ENCODE measurements around the gene GTF3C1.

DNA sequence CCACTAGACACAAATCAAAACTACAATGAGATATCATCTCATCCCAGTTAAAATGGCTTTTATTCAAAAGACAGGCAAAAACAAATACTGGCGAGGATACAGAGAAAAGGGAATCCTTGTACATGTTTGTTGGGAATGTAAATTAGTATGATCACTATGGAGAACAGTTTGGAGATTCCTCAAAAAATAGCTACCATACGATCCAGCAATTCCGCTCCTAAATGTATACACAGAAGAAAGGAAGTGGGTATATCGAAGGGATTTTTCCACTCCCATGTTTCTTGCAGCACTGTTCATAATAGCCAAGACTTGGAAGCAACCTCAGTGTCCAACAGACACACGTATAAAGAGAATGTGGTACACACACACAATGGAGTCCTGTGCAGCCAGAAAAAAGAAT is 35.5 kb upstream of the GTF3C1 start:
- TF ChIP-seq, protein P1, sequence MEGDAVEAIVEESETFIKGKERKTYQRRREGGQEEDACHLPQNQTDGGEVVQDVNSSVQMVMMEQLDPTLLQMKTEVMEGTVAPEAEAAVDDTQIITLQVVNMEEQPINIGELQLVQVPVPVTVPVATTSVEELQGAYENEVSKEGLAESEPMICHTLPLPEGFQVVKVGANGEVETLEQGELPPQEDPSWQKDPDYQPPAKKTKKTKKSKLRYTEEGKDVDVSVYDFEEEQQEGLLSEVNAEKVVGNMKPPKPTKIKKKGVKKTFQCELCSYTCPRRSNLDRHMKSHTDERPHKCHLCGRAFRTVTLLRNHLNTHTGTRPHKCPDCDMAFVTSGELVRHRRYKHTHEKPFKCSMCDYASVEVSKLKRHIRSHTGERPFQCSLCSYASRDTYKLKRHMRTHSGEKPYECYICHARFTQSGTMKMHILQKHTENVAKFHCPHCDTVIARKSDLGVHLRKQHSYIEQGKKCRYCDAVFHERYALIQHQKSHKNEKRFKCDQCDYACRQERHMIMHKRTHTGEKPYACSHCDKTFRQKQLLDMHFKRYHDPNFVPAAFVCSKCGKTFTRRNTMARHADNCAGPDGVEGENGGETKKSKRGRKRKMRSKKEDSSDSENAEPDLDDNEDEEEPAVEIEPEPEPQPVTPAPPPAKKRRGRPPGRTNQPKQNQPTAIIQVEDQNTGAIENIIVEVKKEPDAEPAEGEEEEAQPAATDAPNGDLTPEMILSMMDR (IDR thresholded peaks at IDR 0.05) = no peak
- TF ChIP-seq POLR2AphosphoS5 (IDR thresholded peaks at IDR 0.05; ENCODE audit: low read depth, low read length) (no peak), SIN3A (IDR thresholded peaks at IDR 0.05; ENCODE audit: borderline replicate concordance, insufficient read depth, low read depth, low read length) (no peak), TCF7L2 (IDR thresholded peaks at IDR 0.05; ENCODE audit: low read depth, low read length) (no peak)
- TF ChIP-seq, protein P2, sequence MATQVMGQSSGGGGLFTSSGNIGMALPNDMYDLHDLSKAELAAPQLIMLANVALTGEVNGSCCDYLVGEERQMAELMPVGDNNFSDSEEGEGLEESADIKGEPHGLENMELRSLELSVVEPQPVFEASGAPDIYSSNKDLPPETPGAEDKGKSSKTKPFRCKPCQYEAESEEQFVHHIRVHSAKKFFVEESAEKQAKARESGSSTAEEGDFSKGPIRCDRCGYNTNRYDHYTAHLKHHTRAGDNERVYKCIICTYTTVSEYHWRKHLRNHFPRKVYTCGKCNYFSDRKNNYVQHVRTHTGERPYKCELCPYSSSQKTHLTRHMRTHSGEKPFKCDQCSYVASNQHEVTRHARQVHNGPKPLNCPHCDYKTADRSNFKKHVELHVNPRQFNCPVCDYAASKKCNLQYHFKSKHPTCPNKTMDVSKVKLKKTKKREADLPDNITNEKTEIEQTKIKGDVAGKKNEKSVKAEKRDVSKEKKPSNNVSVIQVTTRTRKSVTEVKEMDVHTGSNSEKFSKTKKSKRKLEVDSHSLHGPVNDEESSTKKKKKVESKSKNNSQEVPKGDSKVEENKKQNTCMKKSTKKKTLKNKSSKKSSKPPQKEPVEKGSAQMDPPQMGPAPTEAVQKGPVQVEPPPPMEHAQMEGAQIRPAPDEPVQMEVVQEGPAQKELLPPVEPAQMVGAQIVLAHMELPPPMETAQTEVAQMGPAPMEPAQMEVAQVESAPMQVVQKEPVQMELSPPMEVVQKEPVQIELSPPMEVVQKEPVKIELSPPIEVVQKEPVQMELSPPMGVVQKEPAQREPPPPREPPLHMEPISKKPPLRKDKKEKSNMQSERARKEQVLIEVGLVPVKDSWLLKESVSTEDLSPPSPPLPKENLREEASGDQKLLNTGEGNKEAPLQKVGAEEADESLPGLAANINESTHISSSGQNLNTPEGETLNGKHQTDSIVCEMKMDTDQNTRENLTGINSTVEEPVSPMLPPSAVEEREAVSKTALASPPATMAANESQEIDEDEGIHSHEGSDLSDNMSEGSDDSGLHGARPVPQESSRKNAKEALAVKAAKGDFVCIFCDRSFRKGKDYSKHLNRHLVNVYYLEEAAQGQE (IDR thresholded peaks at IDR 0.05; ENCODE audit: insufficient read depth in 1 of 2, low read depth in 2 of 2, low read length in 1 of 2) = no peak

All from Panc1 (cell line).